GM21515 (cell line): Measurements from ENCODE around the gene DPP4.
"Not testable (repeated sequence)": the region's sequence is repeated elsewhere in the genome, so short reads cannot be mapped to it uniquely, and the experiment has no call there.

Experiments
- ATAC-seq: cut with Tn5 transposase; IDR thresholded peaks from one replicate; pipeline ENCODE4 v1.9.1; 2021; ENCODE audit not compliant: unreplicated experiment

DPP4 gene

GRCh38 chr2:161992531-161992930 lies 81.5 kb downstream of the DPP4 start:
- ATAC-seq: no peak

- no peak for ATAC-seq
Measured at GRCh38 chr2:161991991-161992390, 82.0 kb downstream of the DPP4 start.

DNA sequence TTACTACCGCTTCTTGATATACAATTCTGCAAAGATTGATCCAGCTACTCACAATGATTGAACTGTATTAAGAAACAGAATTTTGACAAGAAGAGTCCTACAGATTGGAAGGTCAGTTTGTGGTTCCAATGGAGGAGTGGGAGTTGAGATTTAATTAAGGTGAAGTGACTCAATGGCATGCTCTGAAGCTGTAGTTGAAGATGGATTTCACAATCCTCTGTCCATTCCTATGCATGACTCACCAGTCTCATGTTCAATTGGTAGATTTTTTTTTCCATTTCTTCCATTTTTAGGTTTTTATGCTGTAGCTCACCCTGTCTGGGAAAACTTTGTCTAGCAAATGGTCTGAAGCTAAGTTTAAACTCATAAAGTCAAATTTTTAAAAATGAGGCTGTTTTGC lies 83.3 kb downstream of the DPP4 start:
- ATAC-seq: no peak

DNA sequence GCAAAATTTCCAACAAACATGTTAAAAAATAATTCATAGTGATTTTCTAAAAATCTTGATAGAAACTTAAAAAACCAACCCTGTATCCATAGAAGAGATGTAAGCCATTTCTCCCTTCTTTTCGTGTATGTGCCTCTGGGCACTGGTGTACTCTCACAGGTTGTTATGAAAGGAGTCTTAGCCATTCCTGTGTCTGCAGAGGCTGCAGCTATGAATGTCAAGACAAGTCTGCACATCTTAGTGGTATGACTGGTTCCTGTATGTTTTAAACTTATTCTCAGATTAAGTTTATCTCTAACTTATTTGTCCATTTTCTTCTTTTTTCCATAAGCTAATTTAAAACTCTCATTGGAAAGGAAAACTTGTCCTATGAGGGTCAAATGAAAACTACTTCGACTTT lies 84.0 kb downstream of the DPP4 start:
- no peak for ATAC-seq

GRCh38 chr2:161988589-161988988 lies 85.4 kb downstream of the DPP4 start:
- no peak for ATAC-seq

- no peak for ATAC-seq
Measured at GRCh38 chr2:161987311-161987710, 86.7 kb downstream of the DPP4 start.

DNA sequence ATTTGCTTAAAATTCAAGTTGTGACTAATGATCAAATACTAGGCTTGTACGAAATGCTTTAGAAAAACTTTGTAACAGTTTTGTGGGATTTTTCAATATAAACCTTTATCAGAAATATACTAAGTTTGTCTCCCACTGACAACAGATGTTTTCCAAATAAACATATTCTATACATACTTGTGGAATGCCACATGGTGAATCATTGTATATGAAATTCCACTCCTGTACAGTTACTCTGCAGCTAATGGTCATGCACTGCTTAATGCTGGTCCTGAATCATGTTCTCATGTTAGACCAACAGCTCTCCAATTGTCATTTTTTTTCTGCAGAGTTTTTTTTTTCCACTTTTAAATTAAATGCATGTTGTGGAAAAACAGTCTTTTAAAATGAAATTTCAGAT lies 90.1 kb downstream of the DPP4 start:
- ATAC-seq: no peak

GRCh38 chr2:161983331-161983651 lies 90.7 kb downstream of the DPP4 start:
- no peak for ATAC-seq

GRCh38 chr2:161982548-161983330 lies 91.3 kb downstream of the DPP4 start:
- ATAC-seq: no peak

- ATAC-seq: no peak
Measured at GRCh38 chr2:161981679-161982250, 92.2 kb downstream of the DPP4 start.

DNA sequence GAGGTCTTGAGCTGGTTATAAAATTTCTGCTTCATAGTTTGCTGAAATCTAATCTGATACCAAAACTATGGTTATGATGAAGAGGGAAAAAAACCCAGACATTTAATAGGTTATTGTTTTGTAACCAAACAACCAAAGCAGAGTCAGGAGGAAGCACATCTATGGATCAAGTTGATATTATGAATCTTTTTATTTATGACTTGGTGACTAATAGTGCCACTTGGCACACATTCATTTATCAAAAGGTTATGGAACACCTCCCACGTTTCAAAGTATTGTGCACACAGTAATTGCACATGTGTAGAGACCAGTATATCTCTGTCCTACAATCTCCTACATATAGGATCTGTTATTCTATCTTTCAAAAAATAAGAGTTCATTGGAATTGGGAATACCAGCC lies 93.0 kb downstream of the DPP4 start:
- ATAC-seq: no peak

- no peak for ATAC-seq
Measured at GRCh38 chr2:161979490-161979889, 94.5 kb downstream of the DPP4 start.

DNA sequence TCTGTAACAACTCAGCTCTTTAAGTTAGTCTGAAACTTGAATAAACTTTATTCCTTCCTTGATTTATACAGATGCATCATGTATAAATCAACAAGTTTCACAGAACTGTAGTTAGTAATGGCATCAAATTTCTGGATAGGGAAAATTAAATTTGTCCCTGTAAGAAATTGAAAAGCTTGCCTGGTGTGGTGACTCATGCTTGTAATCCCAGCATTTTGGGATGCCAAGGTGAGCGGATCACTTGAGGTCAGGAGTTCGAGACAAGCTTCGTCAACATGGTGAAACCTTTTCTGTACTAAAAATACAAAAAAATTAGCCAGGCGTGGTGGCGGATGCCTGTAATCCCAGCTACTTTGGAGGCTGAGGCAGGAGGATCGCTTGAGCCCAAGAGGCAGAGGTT lies 96.1 kb downstream of the DPP4 start:
- not testable (repeated sequence) for ATAC-seq

GRCh38 chr2:161976917-161977316 lies 97.1 kb downstream of the DPP4 start:
- no peak for ATAC-seq

GRCh38 chr2:161976295-161976694 lies 97.7 kb downstream of the DPP4 start:
- ATAC-seq: no peak

DNA sequence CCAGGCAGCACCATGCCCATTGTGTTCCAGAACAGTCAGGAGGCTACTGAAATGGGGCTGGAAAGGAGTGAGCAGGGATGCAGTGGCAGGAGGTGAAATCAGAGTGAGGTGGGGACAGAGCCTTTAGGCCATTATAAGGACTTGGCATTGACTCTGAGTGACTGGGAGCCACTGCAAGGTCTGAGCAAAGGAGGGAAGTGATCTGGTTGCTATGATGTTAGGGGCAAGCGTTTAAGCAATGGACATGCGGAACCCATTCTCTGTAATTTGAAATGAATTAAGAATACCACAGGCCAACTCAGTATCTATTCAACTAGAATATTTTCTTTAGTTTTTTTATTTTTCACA lies 98.2 kb downstream of the DPP4 start:
- ATAC-seq: no peak

DNA sequence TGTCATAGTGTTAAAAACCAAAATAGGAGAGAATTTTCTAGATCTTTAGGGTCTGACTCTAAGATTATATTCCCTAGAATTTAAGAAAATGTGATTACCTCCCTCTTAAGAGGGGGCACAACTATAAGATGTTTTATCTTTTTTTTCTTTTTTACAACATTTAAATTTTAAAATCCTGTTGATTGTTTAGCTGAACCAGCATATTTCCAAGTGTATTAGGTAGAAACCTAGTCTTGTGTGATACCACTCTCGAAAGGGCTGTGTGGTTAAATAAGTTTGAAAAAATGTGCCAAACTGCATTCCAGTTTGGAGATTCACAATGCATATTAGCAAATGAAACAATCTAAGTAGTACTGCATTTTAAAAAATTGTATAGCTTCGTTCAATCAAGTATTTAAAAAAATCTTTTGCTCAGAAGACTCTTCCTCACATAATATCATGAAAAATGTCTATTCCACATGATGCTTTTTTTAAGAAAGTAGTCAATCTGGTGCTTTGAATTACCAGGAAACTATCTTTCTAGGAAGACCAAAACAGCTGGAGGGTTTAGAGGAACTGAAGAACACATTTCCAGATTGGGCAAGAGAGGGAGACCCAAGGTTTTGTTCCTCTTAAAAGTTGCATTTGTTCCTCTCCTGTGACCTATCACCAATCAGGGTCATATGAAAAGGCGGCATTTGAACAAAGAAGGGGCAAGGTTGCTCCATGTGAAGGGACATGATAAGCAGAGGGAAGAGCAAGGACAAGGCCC lies 98.8 kb downstream of the DPP4 start:
- ATAC-seq: no peak

DNA sequence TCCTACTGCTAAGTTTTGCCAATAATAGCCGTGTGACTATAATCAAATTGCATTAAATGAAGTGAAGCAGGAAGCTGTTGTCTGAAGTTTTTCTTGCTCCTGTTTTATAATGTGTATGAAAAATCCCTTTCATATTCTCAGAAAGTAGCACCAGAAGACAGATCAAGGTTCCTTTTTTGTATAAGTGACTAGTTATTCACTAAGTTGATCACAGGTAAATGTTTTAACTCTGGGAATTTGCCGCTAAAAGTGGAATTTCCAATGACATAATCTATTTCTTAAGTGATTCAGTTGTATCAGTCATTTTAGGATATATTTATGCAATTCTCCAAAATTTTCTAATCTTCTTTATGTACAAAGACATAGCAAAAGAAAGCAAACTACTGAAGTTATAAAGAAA lies 99.6 kb downstream of the DPP4 start:
- no peak for ATAC-seq

DNA sequence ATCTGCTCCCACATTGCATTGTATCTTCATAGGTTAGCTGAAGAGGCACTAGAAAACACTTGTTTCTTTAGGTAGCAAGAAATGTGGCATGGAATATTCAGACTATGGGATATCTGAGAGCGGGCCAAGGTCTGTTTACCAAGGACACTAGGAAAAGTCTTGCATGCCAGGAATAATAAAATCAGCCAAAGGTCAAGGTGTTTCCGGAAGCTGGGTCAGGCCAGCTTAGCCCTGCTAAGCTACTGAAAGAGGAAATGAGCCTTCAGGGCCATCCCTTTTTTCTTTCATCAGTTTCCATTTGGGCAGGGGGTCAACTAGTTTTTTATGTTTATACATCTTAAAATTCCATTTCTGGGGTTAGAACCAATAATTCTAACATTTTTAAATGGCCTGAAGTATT lies 101.1 kb downstream of the DPP4 start:
- ATAC-seq: no peak

DNA sequence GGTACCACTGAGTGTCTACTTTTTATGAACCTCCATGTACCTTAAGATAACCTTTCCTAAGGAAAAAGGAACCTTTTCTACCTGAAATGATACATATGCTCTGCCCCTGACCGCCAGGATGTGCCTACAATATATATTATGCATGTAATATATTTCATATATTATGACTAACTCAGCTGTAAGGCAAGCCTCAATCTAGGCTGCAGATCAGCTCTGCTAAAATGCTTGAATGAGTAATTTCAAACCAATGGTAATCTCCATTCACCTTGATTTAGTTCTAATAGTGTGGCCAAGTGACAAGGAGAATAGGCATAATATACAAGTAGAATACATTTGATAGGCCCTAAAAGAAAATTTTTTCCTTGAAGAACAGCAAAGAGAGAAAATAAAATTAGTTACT lies 101.8 kb downstream of the DPP4 start:
- no peak for ATAC-seq

DNA sequence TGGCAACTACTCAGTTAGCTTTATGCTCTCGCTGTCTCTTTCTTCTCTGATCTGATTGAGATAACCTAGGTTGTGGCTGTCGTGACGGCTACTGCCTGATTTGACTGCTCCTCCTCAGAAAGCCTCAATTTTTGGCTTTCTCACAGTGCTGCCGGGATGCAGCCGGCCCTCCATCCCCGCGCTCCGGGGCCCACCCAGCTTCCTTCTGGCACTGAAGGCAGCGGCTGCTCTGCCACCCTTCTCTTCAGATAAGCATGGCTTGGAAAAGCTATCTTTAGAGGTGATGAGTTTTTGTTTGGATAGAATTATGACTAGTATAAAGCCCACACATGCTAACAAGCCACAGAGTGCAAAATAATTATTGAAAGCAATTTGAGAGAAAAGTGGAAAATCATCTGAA lies 102.5 kb downstream of the DPP4 start:
- ATAC-seq: no peak

DNA sequence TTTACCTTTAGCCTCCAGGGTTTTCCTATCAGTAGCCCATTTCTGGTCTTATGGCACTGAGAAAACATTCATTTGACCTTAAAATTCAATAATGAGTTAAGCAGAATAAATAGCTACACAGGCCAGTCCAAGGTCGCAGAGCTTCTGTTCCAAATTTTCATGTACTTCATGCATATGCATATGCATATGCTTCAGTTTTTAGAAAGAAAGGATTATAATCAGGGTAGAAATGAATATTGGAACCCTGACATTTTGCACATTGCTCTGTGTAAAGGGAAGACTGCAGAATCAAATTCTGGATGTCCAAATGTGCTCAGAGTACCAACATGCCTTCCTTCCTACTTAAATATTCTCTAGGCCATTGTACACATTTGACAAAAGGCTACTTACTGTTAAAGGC lies 104.9 kb downstream of the DPP4 start:
- no peak for ATAC-seq

DNA sequence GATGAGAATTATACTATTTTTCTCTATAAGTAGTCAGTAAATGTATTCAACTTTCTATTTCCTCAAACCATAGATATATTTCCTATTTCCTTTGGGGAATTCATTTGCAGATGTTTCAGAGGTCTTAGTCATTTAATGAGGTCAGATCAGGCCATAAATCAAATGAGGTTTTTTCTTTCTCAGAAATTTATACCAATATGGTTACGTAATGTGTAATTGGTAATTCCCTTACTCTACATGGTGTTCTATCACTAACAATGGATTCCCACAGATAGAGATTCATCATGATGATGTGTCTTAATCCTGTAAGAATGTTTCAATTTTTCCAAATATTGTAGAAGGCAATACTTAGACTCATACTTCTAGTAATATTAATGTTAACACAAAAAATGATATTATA lies 108.0 kb downstream of the DPP4 start:
- no peak for ATAC-seq
